ENCODE measurements around the gene CXCL8.
A peak's percentile ranks its signal among the peaks of the same experiment; 100 is the strongest.

CXCL8 gene

DNA sequence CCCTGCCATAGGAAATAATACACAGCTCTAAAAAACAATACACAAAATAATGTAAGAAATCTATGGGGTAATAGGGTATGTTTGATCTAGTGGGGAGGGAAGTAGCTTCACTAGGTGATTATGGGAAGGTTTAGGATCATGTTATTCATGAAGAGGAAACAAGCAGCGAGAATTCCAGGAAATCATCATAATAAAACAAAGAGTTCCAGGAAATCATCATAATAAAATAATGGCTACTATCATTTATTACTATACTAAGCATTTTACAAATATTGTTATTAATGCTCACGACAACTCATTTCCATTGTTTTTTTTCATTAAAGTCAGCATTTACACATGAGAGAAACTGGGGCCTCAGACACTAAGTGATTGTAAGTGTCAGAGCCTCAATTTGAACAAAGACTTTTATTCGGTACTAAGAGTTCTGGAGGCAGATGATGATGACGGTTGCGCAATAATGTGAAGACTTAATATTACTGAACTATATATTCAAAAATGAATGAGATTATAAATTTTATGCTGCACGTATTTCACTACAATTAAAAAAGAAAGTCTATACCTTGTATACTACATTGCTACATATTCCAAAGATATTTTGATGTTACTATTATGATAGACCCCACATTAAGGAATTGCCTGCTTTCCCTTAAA is 12.2 kb upstream of the CXCL8 start:
- Mint-ChIP-seq H3K9me3 (no peaks in the 10 kb centered on the region), H3K4me3 (no peak overlapping the region), H3K4me1 (ENCODE audit: low read depth) (peaks cover 8% of the 10 kb centered on the region), H3K27ac (no peak overlapping the region), H3K27me3 (ENCODE audit: low read depth) (peaks cover 8% of the 10 kb centered on the region), H3K36me3 (ENCODE audit: low read depth) (no peaks in the 10 kb centered on the region)

DNA sequence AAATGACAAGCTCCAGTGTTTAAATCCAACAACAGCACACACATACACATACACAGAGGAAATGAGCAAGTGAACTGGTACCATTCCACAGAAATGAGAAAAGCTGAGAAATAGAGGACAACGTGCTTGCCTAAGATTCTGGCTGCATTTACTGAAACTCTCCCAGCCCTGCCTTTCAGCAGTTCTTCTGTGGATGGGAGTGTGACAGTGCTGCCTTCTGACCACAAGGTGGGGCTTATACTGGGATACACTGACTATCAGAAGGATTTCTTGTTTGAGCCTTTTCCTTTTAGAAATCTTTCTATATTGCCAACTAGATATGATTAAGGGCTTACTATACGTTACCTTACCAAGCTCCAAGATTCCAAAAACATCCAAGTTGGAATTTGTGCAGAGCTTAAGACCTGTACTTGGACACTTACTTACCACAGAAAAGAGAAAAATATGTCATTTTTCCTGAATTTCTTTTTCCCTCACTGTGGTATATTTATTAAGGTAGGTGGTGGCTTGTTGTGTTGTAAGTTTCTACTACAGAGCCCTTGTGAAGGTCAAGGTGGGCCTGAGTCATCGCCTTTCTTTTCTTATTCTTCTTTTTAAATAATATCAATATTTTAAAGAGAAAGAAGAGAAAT is 10.7 kb upstream of the CXCL8 start:
- Mint-ChIP-seq H3K4me3 (no peak overlapping the region), H3K27me3 (ENCODE audit: low read depth) (peaks cover 8% of the 10 kb centered on the region), H3K27ac (no peak overlapping the region), H3K4me1 (ENCODE audit: low read depth) (peaks cover 14% of the 10 kb centered on the region), H3K9me3 (no peaks in the 10 kb centered on the region), H3K36me3 (ENCODE audit: low read depth) (no peaks in the 10 kb centered on the region)

DNA sequence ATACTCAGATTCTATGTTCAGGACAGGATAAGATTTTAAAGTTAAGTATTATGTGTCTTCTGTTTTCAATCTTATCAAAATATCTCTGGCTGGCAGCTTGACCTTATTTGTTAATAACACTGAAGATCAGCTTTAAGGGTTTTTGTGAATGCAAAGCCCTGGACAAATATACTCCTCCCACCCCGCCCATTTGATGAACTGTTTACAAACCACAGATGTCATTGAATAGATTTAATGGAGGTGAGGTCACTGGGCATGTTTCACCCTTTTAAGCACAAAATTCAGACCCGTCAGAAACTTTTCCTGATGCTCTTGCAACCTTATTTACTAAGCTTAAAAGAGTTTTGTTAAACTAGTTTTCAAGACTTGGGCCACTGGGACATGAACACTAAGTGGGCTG is 10.1 kb upstream of the CXCL8 start:
- Mint-ChIP-seq H3K27me3 (ENCODE audit: low read depth) (peaks cover 8% of the 10 kb centered on the region), H3K9me3 (no peaks in the 10 kb centered on the region), H3K4me3 (no peak overlapping the region), H3K4me1 (ENCODE audit: low read depth) (peaks cover 18% of the 10 kb centered on the region), H3K36me3 (ENCODE audit: low read depth) (no peaks in the 10 kb centered on the region), H3K27ac (no peak overlapping the region)

DNA sequence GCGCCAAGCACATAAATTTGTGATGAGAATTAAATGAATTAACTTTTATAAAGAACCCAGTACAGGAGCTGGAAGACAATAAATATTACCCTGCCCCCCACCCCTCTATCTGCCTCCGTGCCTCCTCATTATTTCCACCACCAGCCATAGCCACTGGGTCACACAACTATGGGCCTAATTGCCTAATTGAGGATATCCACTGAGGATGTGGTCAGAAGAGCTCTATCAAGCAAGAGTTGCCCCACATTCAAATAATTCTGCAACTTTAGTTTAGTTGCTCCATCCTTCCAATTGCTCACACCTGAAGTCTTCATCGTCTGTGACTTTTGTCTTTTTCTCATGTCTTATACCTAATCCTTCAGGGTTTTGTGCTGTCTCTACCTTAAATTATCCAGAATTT is 9.5 kb upstream of the CXCL8 start:
- Mint-ChIP-seq H3K27ac (no peak overlapping the region), H3K27me3 (ENCODE audit: low read depth) (peaks cover 8% of the 10 kb centered on the region), H3K4me1 (ENCODE audit: low read depth) (peaks cover 19% of the 10 kb centered on the region), H3K9me3 (no peaks in the 10 kb centered on the region), H3K4me3 (no peak overlapping the region), H3K36me3 (ENCODE audit: low read depth) (no peaks in the 10 kb centered on the region)

DNA sequence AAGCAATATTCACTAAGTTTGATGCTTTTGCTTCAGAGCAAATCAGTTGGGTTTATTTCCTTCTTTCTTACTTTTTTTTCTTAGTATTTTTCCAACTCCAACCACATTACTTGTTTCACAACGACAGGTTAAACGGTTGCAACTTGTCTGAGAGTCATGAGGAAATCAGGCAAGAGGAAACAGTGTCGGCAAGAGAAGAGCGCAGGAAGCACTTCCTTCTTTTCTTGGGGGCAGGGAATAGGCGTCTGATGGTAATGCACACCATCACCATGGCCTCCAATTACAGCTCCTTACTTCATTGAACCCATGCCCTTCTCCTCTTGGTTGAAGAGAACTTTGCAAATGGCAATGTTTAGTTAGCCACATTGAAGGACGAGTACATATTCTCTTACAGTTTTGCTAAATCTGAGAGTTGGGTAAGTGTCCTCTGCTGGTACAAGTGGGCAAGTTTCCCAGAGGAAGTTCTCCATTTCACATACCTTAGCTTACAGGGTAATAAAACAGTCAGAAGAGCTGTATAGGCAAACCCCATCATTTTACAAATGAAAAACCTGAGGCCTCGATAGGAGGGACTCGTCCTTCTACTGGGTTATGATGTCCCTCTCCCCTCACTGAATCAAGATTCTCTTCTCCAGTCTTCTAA is 8.3 kb upstream of the CXCL8 start:
- Mint-ChIP-seq H3K27ac (peak overlapping the region; percentile 46), H3K4me1 (ENCODE audit: low read depth) (peaks cover 20% of the 10 kb centered on the region), H3K27me3 (ENCODE audit: low read depth) (peaks cover under 1% of the 10 kb centered on the region), H3K9me3 (no peaks in the 10 kb centered on the region), H3K4me3 (no peak overlapping the region), H3K36me3 (ENCODE audit: low read depth) (no peaks in the 10 kb centered on the region)

DNA sequence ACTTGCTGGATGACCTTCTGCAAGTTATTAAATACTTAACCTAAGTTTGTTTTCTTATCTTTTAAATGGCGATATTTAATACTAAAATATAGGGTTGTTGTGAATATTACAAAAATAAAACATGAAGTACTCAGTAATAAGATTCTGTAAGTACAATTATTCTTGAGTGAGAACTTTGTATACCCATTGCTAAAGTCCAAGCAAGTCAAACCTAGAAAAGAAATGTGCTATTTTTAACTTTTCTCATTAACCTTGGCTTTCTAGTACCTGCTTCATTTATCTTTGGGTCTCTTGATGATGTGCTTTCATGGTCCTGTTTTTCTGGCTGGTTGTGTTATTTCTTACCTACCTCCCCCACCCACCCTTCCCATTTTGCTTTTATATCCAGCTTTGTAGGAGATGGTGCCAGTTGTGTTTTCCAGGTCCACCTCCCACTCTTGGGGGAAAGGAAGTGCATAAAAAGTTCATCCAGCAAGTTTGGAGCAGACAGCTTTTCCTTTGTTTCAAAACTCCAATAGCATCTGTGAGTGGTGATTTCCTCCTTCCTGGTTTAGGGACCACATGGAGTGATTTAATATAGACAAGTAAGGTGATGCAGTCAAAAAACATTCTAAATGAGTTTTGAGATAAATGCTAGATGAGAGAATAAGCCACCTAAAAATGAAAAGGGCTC is 7.5 kb upstream of the CXCL8 start:
- Mint-ChIP-seq H3K27me3 (ENCODE audit: low read depth) (no peaks in the 10 kb centered on the region), H3K4me1 (ENCODE audit: low read depth) (peaks cover 20% of the 10 kb centered on the region), H3K36me3 (ENCODE audit: low read depth) (no peaks in the 10 kb centered on the region), H3K27ac (no peak overlapping the region), H3K4me3 (no peak overlapping the region), H3K9me3 (peaks cover 3% of the 10 kb centered on the region)

DNA sequence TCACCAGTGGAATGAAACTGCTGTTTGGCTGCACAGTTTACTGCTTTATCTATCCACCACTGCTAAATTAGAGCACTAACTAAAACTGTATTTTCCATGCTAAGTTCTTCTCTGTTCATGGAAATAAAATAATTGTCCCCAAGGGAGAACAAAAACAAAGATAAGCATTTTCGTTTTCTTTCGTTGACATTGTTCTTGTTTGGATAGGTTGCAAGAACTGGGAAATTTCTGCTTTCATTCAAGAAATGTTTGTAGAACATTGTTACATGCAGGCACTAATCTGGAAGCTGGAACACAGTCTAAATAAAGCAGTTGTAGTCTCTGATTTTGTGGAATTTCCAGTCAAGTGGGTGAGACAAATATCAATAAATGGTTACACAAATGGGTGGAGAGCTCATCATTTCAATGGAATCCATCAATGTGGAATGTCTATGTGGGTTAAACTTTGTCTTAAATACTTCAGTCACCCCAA is 5.8 kb upstream of the CXCL8 start:
- Mint-ChIP-seq H3K36me3 (ENCODE audit: low read depth) (no peaks in the 10 kb centered on the region), H3K27me3 (ENCODE audit: low read depth) (no peaks in the 10 kb centered on the region), H3K27ac (no peak overlapping the region), H3K4me1 (ENCODE audit: low read depth) (peaks cover 20% of the 10 kb centered on the region), H3K4me3 (no peak overlapping the region), H3K9me3 (peaks cover 3% of the 10 kb centered on the region)

DNA sequence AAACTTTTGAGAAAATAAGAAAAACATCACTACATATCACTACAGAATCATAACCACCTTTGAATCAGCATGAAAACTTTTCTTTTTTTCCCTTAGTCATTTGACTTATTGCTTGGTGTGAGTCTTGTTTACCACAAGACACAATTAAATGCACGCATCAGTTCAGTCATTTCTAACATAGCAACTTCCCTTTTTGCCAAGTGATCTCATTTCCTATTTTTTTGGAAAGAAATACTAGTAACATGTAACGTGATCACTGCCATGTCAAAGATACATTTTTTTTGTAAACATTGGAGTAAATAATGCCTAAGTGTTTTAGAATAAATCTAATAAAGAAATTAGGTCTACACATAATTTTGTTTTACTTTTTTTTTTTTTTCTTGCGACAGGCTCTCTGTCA is 5.1 kb upstream of the CXCL8 start:
- Mint-ChIP-seq H3K4me1 (ENCODE audit: low read depth) (peaks cover 20% of the 10 kb centered on the region), H3K27ac (no peak overlapping the region), H3K27me3 (ENCODE audit: low read depth) (no peaks in the 10 kb centered on the region), H3K4me3 (no peak overlapping the region), H3K36me3 (ENCODE audit: low read depth) (no peaks in the 10 kb centered on the region), H3K9me3 (peaks cover 3% of the 10 kb centered on the region)

DNA sequence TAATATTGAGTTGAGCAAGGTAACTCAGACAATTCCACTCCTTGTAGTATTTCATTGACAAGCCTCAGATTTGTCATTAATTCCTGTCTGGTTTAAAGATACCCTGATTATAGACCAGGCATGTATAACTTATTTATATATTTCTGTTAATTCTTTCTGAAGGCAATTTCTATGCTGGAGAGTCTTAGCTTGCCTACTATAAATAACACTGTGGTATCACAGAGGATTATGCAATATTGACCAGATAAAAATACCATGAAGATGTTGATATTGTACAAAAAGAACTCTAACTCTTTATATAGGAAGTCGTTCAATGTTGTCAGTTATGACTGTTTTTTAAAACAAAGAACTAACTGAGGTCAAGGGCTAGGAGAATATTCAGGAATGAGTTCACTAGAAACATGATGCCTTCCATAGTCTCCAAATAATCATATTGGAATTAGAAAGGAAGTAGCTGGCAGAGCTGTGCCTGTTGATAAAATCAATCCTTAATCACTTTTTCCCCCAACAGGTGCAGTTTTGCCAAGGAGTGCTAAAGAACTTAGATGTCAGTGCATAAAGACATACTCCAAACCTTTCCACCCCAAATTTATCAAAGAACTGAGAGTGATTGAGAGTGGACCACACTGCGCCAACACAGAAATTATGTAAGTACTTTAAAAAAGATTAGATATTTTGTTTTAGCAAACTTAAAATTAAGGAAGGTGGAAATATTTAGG is 821 bp downstream of the CXCL8 start:
- H3K4me3 Mint-ChIP-seq, result no peak overlapping the region
- H3K27ac Mint-ChIP-seq, result no peak overlapping the region
- H3K9me3 Mint-ChIP-seq, result peaks cover 3% of the 10 kb centered on the region
- H3K36me3 Mint-ChIP-seq (ENCODE audit: low read depth), result no peaks in the 10 kb centered on the region
- no peaks in the 10 kb centered on the region for H3K27me3 Mint-ChIP-seq (ENCODE audit: low read depth)
- no peaks in the 10 kb centered on the region for H3K4me1 Mint-ChIP-seq (ENCODE audit: low read depth)

DNA sequence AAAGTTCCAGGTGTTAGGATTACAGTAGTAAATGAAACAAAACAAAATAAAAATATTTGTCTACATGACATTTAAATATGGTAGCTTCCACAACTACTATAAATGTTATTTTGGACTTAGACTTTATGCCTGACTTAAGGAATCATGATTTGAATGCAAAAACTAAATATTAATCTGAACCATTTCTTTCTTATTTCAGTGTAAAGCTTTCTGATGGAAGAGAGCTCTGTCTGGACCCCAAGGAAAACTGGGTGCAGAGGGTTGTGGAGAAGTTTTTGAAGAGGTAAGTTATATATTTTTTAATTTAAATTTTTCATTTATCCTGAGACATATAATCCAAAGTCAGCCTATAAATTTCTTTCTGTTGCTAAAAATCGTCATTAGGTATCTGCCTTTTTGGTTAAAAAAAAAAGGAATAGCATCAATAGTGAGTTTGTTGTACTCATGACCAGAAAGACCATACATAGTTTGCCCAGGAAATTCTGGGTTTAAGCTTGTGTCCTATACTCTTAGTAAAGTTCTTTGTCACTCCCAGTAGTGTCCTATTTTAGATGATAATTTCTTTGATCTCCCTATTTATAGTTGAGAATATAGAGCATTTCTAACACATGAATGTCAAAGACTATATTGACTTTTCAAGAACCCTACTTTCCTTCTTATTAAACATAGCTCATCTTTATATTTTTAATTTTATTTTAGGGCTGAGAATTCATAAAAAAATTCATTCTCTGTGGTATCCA is 1.6 kb downstream of the CXCL8 start:
- no peaks in the 10 kb centered on the region for H3K4me1 Mint-ChIP-seq (ENCODE audit: low read depth)
- H3K36me3 Mint-ChIP-seq (ENCODE audit: low read depth), result no peaks in the 10 kb centered on the region

DNA sequence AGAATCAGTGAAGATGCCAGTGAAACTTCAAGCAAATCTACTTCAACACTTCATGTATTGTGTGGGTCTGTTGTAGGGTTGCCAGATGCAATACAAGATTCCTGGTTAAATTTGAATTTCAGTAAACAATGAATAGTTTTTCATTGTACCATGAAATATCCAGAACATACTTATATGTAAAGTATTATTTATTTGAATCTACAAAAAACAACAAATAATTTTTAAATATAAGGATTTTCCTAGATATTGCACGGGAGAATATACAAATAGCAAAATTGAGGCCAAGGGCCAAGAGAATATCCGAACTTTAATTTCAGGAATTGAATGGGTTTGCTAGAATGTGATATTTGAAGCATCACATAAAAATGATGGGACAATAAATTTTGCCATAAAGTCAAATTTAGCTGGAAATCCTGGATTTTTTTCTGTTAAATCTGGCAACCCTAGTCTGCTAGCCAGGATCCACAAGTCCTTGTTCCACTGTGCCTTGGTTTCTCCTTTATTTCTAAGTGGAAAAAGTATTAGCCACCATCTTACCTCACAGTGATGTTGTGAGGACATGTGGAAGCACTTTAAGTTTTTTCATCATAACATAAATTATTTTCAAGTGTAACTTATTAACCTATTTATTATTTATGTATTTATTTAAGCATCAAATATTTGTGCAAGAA is 2.3 kb downstream of the CXCL8 start:
- Mint-ChIP-seq H3K36me3 (ENCODE audit: low read depth) (no peaks in the 10 kb centered on the region), H3K9me3 (peaks cover 2% of the 10 kb centered on the region), H3K27ac (no peak overlapping the region), H3K4me3 (no peak overlapping the region), H3K27me3 (ENCODE audit: low read depth) (peaks cover under 1% of the 10 kb centered on the region), H3K4me1 (ENCODE audit: low read depth) (no peaks in the 10 kb centered on the region)

More for the DNA sequence above, 1.6 kb downstream of the CXCL8 start:
- Mint-ChIP-seq H3K9me3 (peaks cover 3% of the 10 kb centered on the region), H3K4me3 (no peak overlapping the region), H3K27me3 (ENCODE audit: low read depth) (no peaks in the 10 kb centered on the region), H3K27ac (no peak overlapping the region)

DNA sequence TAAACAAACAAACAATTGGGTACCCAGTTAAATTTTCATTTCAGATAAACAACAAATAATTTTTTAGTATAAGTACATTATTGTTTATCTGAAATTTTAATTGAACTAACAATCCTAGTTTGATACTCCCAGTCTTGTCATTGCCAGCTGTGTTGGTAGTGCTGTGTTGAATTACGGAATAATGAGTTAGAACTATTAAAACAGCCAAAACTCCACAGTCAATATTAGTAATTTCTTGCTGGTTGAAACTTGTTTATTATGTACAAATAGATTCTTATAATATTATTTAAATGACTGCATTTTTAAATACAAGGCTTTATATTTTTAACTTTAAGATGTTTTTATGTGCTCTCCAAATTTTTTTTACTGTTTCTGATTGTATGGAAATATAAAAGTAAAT is 2.9 kb downstream of the CXCL8 start:
- no peaks in the 10 kb centered on the region for H3K36me3 Mint-ChIP-seq (ENCODE audit: low read depth)
- H3K27ac Mint-ChIP-seq, result no peak overlapping the region
- H3K4me1 Mint-ChIP-seq (ENCODE audit: low read depth), result no peaks in the 10 kb centered on the region
- H3K9me3 Mint-ChIP-seq, result no peaks in the 10 kb centered on the region
- H3K27me3 Mint-ChIP-seq (ENCODE audit: low read depth), result peaks cover 3% of the 10 kb centered on the region
- no peak overlapping the region for H3K4me3 Mint-ChIP-seq

DNA sequence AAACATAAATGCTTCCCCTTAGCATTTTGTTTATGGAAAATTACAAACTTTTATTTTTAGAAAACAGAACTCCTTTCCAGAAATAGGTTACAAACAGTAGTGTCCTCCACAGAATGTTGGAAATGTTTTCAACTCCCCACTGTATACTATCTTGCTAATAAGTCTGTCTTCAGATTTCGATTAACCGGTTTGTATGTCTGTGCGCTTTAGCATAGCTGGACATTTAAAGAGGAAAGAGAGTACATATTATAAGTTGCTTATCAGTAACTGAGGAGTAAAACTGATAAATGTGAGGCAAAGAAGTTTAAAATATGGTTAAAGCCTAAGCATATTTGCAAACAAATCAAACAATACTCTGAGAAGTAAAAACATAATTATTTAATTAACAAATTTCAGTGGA is 3.4 kb downstream of the CXCL8 start:
- H3K27me3 Mint-ChIP-seq (ENCODE audit: low read depth), result peaks cover 3% of the 10 kb centered on the region
- no peak overlapping the region for H3K27ac Mint-ChIP-seq
- no peaks in the 10 kb centered on the region for H3K36me3 Mint-ChIP-seq (ENCODE audit: low read depth)
- no peaks in the 10 kb centered on the region for H3K9me3 Mint-ChIP-seq
- H3K4me3 Mint-ChIP-seq, result no peak overlapping the region
- no peaks in the 10 kb centered on the region for H3K4me1 Mint-ChIP-seq (ENCODE audit: low read depth)
